Activated T-helper 1 cell treated with anti-CD3 and anti-CD28 coated beads, Interleukin-12 subunit alpha, Interleukin-12 subunit beta, Interleukin-2, Interleukin-4 antibody, amounts not matched to agents 30 ng/mL and 10 ng/mL and 1 ng/mL, durations not matched to agents 14 hours and 24 hours and 36 hours (primary cell): ENCODE measurements around the gene NUP214. TPM values are rescaled to one million over a fixed set of nuclear protein-coding genes. Genes with fewer than 3 reads are reported as not detected.
"Not testable (repeated sequence)": the region's sequence is repeated elsewhere in the genome, so short reads cannot be mapped to it uniquely, and the experiment has no call there.

Experiments used
- DNase-seq: peaks from one replicate; pipeline ENCODE4 v3.0.0; 2021; ENCODE audit warnings: low spot score
- H3K27ac Mint-ChIP-seq: one replicate; pipeline ENCODE4 v1.8.0; 2021; ENCODE audit warnings: mild to moderate bottlenecking, mixed read lengths
- H3K27me3 Mint-ChIP-seq: one replicate; pipeline ENCODE4 v1.8.0; 2022; ENCODE audit warnings: mild to moderate bottlenecking, moderate library complexity, mixed read lengths; ENCODE audit not compliant: insufficient read depth
- H3K36me3 Mint-ChIP-seq: one replicate; pipeline ENCODE4 v1.8.0; 2021; ENCODE audit warnings: low read depth, mixed read lengths
- H3K4me1 Mint-ChIP-seq: one replicate; pipeline ENCODE4 v1.8.0; 2021; ENCODE audit warnings: low read depth, mixed read lengths
- H3K4me3 Mint-ChIP-seq: one replicate; pipeline ENCODE4 v1.8.0; 2021; ENCODE audit warnings: mild to moderate bottlenecking, moderate library complexity, mixed read lengths
- H3K9me3 Mint-ChIP-seq: one replicate; pipeline ENCODE4 v1.8.0; 2021; ENCODE audit warnings: mixed read lengths
- intact Hi-C: fragments of 100-400 bp; cut with micrococcal nuclease; formaldehyde crosslinking; loops from one replicate; pipeline ENCODE4 v1.15.1; 2024
- total RNA-seq: library from RNA; stranded (reverse); gene quantifications from 2 replicates; pipeline ENCODE4 v1.2.3, GENCODE V29; 2022

Gene NUP214
- total RNA-seq, 1 donor from 2014 or later: 80.7 TPM

DNA sequence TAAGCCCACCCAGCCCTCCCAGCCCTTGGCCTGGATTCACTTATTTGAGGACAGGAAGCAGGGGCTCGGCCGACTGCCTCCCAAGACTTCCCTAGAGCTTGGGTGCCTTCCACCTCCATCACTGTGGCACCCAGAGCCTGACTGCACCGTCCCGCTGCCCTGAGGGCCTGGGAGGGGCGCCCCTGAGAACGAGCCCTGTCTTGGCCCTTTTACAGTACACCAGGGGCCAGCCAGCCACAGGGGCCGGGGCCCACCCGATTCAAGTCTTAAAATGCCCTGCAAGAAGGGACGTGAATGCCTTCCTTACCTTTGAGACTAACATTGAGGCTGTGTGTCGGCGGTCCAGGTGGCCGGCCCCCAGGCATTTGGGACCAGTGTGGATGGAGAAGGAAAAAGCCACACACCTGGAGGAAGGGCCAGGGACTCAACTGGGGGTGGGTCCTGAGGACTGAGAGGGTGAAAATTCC, 134.1 kb downstream of the NUP214 start:
- intact Hi-C loops: loop anchor here (5.0 kb wide), 1 partner anchor 1093 kb away; the partner anchor contains the start of gene SETX
- no peak overlapping the region for H3K4me3 Mint-ChIP-seq
- H3K36me3 Mint-ChIP-seq: peaks cover 23% of the 10 kb centered on the region
- peaks cover 57% of the 10 kb centered on the region for H3K4me1 Mint-ChIP-seq
- peak overlapping the region; percentile 34 for H3K27ac Mint-ChIP-seq
- no peaks in the 10 kb centered on the region for H3K9me3 Mint-ChIP-seq
- no peak for DNase-seq
- H3K27me3 Mint-ChIP-seq: no peaks in the 10 kb centered on the region

DNA sequence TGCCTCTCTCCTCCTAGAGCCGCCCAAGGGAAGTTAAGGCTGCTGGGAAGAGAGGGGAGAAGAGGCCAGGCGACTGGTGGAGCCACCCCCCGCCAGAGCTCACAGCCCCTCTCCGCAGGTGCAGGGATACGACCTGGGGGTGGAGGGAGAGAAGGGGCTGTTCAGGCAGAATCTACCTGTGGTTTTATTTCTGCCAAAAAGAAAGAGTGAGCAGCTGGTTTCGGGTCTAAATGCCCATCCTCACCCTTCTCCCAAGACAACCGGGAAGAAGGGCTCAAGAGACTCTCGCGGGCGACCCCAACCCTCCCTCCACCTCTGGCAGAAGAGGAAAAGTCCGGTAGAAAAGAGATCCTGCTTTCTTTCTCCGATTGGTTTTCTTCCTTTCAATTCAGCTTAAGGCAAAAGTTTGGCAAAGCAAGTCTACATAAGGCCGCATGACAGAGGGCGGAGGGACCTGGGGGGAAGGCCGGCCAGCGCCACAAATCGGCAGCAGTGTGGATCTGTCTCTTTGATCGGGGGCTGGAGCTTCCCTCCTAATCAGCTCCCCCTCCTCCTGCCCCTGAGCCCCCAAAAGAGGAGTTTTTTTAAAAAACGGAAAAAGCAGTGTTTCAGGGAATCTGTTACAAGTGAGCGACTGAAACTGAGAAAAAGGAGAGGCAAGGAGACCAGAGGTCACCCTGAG, 134.7 kb downstream of the NUP214 start:
- no peak overlapping the region for H3K27ac Mint-ChIP-seq
- no peak overlapping the region for H3K4me3 Mint-ChIP-seq
- H3K9me3 Mint-ChIP-seq: no peaks in the 10 kb centered on the region
- no peaks in the 10 kb centered on the region for H3K27me3 Mint-ChIP-seq
- DNase-seq: no peak
- H3K4me1 Mint-ChIP-seq: peaks cover 57% of the 10 kb centered on the region
- peaks cover 26% of the 10 kb centered on the region for H3K36me3 Mint-ChIP-seq
- intact Hi-C loops: loop anchor here (5.0 kb wide), 1 partner anchor 1092 kb away; the partner anchor contains the start of gene SETX

DNA sequence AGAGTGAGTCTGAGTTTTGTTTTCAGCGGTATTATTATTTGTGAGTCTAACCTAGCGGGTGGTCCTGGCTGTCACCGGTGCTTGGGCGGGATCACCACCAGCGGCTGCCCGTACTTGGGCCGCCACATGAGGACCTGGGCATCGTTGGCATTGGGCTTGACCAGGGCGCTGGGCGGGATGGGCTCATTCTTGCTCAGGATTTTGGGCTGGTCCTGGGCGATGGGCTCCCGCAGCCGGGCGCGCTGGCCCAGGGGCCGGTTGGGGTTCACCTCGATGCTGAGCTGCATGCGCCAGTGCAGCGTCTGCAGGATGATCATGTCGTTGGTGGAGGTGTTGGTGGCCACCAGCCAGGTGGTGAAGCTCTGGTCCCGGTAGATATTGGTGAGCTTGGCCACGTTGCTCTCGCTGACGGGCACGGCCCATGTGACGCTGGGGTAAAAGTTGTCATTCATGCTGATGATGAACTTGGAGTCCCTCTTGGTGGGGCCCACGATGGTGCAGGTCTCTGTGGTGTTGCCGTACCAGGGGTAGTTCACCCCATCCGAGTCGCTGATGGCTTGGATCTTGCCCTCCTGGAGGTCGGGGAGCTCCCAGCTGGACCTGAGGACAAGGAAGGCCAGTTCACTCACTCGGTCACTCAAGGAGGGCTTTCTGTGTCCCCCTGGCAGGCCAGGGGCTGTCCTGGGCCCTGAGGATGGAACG, 135.5 kb downstream of the NUP214 start:
- intact Hi-C loops: no loop called here
- H3K4me3 Mint-ChIP-seq: no peak overlapping the region
- no peak overlapping the region for H3K27ac Mint-ChIP-seq
- no peak for DNase-seq
- H3K27me3 Mint-ChIP-seq: no peaks in the 10 kb centered on the region
- peaks cover 26% of the 10 kb centered on the region for H3K36me3 Mint-ChIP-seq
- no peaks in the 10 kb centered on the region for H3K9me3 Mint-ChIP-seq
- H3K4me1 Mint-ChIP-seq: peaks cover 56% of the 10 kb centered on the region

DNA sequence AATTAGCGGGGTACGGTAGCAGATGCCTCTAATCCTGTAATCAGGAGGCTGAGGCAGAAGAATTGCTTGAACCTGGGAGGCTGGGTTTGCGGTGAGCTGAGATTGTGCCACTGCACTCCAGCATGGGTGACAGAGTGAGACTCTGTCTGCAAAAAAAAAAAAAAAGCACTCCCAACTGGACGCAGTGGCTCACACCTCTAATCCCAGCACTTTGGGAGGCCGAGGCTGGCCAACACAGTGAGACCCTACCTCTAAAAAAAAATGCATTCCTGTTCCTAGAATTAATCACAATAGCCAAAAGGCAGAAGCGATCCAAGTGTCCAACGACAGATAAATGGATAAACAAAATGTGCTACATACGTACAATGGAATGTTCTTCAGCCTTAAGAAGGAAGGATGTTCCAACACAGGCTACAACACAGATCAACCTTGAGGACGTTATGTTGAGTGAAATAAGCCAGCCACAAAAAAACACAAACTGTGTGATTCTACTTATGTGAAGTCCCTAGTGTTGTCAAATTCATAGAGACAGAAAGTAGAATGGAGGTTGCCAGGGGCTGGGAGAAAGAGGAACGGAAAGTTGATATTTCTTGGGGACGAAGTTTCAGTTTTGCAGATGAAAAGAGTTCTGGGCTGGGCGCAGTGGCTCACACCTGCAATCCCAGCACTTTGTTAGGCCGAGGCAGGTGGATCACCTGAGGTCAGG, 137.1 kb downstream of the NUP214 start:
- peak overlapping the region; percentile 84 for H3K27ac Mint-ChIP-seq
- no peaks in the 10 kb centered on the region for H3K9me3 Mint-ChIP-seq
- H3K4me3 Mint-ChIP-seq: peak overlapping the region; percentile 19
- DNase-seq: no peak
- intact Hi-C loops: no loop called here
- no peaks in the 10 kb centered on the region for H3K27me3 Mint-ChIP-seq
- H3K36me3 Mint-ChIP-seq: peaks cover 30% of the 10 kb centered on the region
- peaks cover 62% of the 10 kb centered on the region for H3K4me1 Mint-ChIP-seq

DNA sequence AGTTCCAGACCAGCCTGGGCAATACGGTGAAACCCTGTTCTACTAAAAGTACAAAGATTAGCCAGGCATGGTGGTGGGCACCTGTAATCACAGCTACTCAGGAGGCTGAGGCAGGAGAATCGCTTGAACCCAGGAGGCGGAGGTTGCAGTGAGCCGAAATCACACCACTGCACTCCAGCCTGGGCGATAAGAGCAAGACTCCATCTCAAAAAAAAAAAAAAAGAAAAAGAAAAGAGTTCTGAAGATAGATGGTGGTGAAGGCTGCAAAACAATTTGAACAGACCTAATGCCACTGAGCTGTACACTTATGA, 137.6 kb downstream of the NUP214 start:
- Mint-ChIP-seq H3K4me3 (peak overlapping the region; percentile 19), H3K4me1 (peaks cover 60% of the 10 kb centered on the region), H3K36me3 (peaks cover 30% of the 10 kb centered on the region), H3K27ac (peak overlapping the region; percentile 84)
- intact Hi-C loops, H3K27me3 Mint-ChIP-seq, DNase-seq, H3K9me3 Mint-ChIP-seq: not testable (repeated sequence)

DNA sequence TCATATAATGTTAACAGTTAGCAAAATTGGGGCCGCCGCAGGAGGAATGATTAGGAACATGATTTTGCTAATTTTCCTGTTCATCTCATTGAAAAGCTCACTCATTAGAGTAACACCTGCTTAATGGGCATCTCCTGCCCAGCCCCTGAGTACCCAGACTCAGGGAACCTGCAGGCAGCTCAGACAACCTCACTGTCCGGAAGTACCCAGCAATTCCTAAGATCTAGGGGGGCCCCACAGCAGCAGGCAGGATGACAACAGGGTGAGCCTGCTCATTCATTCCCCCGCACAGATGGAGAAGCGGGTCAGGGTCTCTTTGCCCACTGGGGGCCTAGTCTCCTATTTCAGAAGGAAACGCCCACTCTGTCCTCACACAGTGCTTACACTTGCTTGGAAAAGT, 138.3 kb downstream of the NUP214 start:
- Mint-ChIP-seq H3K36me3 (peaks cover 30% of the 10 kb centered on the region), H3K4me3 (peak overlapping the region; percentile 49), H3K9me3 (no peaks in the 10 kb centered on the region), H3K27ac (peak overlapping the region; percentile 84), H3K27me3 (no peaks in the 10 kb centered on the region), H3K4me1 (peaks cover 64% of the 10 kb centered on the region)
- intact Hi-C loops: no loop called here
- DNase-seq: no peak

DNA sequence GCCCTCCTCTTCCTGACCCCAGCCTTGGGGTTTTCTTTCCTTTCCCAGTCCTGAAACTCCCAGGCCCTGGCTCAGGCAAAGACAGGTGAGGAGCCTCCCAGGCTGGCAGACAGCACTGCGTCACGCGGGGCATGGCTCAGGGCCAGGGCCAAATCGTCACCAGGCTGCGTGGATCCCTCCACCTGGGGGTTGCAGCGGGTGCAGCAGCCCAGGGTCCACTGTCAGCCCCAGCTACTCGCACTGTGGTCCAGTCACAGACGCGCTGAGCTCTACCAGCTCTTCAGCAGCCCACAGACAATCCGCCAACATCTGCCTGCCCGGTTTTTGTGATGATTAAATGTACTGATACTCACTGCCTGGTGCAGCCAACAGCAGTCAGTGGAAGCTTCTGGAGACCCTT, 138.8 kb downstream of the NUP214 start:
- Mint-ChIP-seq H3K4me1 (peaks cover 69% of the 10 kb centered on the region), H3K27ac (peak overlapping the region; percentile 84), H3K4me3 (peak overlapping the region; percentile 56), H3K9me3 (no peaks in the 10 kb centered on the region), H3K27me3 (no peaks in the 10 kb centered on the region), H3K36me3 (peaks cover 30% of the 10 kb centered on the region)
- DNase-seq: no peak
- intact Hi-C loops: no loop called here

DNA sequence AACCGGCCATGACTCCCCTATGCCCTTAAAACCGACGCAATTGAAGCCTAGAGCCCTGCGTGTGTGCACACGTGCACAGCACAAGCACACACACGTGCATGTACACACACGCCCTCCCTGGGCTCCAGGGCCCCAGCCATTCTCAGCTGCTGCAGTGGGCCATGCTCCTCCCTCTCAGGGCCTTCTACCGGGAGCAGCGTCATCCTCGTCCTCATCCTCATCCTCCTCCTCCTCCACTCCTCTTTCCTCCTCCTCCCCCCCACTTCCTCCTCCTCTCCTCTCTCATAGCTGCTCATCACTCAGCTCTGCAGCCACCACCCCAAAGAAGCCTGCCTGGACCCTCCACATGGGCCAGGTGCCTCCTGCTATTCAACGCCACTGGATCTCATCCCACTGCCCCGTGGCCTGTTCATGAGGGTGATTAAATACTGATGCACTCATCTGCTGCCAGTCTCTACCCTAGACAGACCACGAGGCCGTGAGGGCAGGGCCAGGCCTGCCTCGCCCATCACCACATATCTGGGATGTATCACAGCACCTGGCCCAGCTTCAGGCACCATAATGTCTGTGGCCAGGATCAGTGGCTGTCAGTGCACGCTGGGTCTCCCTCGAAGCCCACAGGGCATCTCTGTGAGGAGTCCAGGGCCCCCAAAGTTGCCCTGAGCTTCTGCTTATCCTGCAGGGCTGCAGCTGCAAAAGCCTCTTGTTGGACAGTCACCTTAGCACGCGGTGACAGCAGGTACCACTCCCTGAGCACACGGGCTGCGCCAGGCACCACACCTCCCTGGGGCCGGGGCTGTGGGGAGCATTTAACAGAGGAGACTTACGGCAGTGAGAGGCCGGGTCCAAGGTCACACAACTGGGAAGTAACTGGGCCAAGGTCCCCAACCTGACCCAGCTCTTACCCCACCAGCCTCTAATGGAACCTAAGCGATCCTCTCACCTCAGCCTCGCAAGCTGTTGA, 141.2 kb downstream of the NUP214 start:
- intact Hi-C loops: no loop called here
- no peaks in the 10 kb centered on the region for H3K27me3 Mint-ChIP-seq
- peaks cover 23% of the 10 kb centered on the region for H3K36me3 Mint-ChIP-seq
- peaks cover 84% of the 10 kb centered on the region for H3K4me1 Mint-ChIP-seq
- no peak for DNase-seq
- H3K9me3 Mint-ChIP-seq: no peaks in the 10 kb centered on the region
- peak overlapping the region; percentile 100 for H3K4me3 Mint-ChIP-seq
- peak overlapping the region; percentile 88 for H3K27ac Mint-ChIP-seq

DNA sequence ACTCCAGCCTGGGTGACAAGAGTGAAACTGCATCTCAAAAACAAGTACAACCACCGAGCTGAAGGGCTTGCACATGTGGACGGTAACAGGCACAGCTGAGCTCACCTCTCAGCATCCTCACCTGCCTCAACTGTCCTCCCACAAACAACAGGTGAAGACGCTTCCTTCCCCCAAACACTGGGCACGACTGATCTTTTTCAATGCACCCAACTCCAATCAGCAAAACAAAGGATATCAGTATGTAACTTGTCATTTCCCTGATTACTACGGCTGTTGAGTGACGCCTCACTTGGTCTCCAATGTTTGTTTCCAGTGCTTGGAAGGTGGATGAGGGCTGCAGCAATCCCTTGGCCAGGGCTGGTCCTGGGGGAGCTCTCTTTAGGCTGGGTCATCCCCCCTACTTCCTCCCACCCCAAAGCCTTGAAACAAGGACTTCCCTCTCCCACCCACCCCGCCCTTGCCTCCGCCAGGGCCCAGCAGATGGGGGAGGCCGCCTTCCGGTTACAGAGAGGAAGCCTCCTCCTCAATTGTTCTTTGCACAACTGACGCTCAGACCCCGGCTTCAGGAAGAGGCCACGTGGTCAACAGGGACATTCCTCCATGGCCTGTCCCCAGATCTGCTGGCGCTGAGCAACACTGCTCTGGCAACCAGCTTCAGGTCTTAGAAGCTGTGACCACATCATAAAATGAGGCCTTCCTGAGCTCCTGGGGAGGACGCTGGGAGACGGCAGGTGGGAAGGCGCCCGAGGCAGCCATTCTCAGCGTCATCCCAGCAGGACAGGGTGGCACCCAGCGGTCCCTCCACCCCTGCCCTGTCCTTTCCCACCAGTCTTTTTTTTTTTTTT, 145.0 kb downstream of the NUP214 start:
- no peaks in the 10 kb centered on the region for H3K27me3 Mint-ChIP-seq
- peak overlapping the region; percentile 86 for H3K27ac Mint-ChIP-seq
- DNase-seq: no peak
- peaks cover 40% of the 10 kb centered on the region for H3K36me3 Mint-ChIP-seq
- H3K4me3 Mint-ChIP-seq: peak overlapping the region; percentile 100
- peaks cover 75% of the 10 kb centered on the region for H3K4me1 Mint-ChIP-seq
- intact Hi-C loops: loop anchor here (1.0 to 5.0 kb wide), 6 partner anchors 8 to 1383 kb away; partner anchors contain the start of gene EXOSC2
- H3K9me3 Mint-ChIP-seq: no peaks in the 10 kb centered on the region

DNA sequence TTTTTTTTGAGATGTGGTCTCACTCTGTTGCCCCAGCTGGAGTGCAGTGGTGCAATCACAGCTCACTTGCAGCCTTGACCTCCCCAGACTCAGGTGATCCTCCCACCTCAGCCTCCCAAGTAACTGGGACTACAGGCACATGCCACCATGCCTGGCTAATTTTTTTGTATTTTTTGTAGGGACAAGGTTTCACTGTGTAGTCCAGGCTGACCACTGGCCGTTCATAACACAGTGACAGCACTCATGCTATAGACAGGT, 145.6 kb downstream of the NUP214 start:
- Mint-ChIP-seq H3K4me3 (peak overlapping the region; percentile 100), H3K27ac (peak overlapping the region; percentile 86), H3K4me1 (peaks cover 71% of the 10 kb centered on the region), H3K36me3 (peaks cover 45% of the 10 kb centered on the region)
- intact Hi-C loops: loop anchor here (1.0 to 5.0 kb wide), 4 partner anchors 126 to 1384 kb away; partner anchors contain the start of gene EXOSC2
- DNase-seq, H3K9me3 Mint-ChIP-seq, H3K27me3 Mint-ChIP-seq: not testable (repeated sequence)

DNA sequence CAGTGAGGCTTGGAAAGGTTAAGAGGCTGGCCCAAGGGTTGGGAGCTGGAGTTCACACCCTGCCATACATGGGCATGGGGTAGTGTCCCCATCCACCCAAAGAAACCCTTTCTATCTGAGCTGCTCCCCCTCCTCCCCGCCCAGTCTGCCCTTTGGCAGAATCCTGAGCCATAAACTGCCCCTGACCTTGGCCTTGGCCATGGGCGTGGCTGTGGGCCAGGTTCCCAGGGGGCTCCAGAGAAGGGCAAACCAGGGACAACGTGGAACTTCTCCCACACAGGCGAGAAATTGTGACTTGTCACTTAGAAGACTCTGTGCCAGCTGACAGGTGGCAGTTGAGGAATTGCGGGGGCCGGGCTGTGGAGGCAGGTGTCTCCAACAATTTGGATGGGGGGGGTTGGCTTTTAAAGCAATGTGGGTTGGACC, 146.1 kb downstream of the NUP214 start:
- Mint-ChIP-seq H3K4me1 (peaks cover 66% of the 10 kb centered on the region), H3K36me3 (peaks cover 45% of the 10 kb centered on the region)
- intact Hi-C loops: loop anchor here (1.0 to 5.0 kb wide), 4 partner anchors 126 to 1384 kb away; partner anchors contain the start of gene EXOSC2

More for the DNA sequence above, 146.1 kb downstream of the NUP214 start:
- peak overlapping the region; percentile 100 for H3K4me3 Mint-ChIP-seq
- H3K27ac Mint-ChIP-seq: peak overlapping the region; percentile 86
- DNase-seq: no peak
- H3K9me3 Mint-ChIP-seq: no peaks in the 10 kb centered on the region
- no peaks in the 10 kb centered on the region for H3K27me3 Mint-ChIP-seq
